SK-MEL-5 (cell line): ENCODE data around the gene IFNA7. TPM values are rescaled to one million over a fixed set of nuclear protein-coding genes. Genes with fewer than 3 reads are reported as not detected.
"Not testable (repeated sequence)": the region's sequence is repeated elsewhere in the genome, so short reads cannot be mapped to it uniquely, and the experiment has no call there.

Experiments
- DNase-seq: peaks from one replicate; pipeline ENCODE4 v3.0.0-alpha.2; 2016; ENCODE audit warnings: low read depth, low spot score
- in situ Hi-C: cut with HindIII; loops from 2 replicates; pipeline ENCODE4 v1.10.0; 2016; ENCODE audit warnings: low sequenced_read_pairs, high pct_unique_total_duplicates, low pct_unique_long_range_greater_than_20kb
- polyA plus RNA-seq, 2 experiments: library from polyadenylated mRNA; depleted of rRNA; stranded (reverse); fragments of >200 nt; gene quantifications; 2 replicates each; pipeline ENCODE4 v1.2.3, GENCODE V29; 2015
- total RNA-seq: library from RNA; depleted of rRNA; stranded (reverse); fragments of >200 nt; shearing (Covaris generic); gene quantifications from 2 replicates; pipeline ENCODE4 v1.2.3, GENCODE V29; 2014; rRNA removed

The IFNA7 gene
- not detected in 2 replicates for total RNA-seq
- polyA plus RNA-seq (2015; cell fraction: cytosol; rRNA removed): not detected in 2 replicates
- not detected in 2 replicates for polyA plus RNA-seq (2015; cell fraction: nucleus; rRNA removed)

DNA sequence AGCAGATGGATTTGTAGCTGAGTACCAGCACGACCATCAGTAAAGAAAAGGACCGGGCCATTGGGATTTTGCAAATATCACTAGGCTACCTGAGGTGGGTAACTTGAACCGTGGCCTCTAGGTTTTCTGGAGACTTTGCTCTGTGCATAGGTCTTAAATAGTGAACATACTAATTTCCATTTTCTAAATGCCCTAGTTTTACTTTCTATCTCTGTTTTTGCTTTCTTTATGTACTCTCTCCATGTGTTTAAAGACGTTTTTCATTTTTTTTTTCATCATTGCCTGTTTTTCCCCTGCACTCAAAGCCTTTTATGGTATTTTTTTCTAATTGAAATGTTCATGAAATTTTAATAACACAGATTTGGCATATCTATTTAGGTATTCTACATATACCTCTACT is at the start of gene IFNA7:
Gene IFNA7, minus strand, starts transcription at position 101 of the 400 bp plus-strand sequence. Its CDS starts 40 bp downstream, at position 61.
- DNase-seq, in situ Hi-C loops: not testable (repeated sequence)

DNA sequence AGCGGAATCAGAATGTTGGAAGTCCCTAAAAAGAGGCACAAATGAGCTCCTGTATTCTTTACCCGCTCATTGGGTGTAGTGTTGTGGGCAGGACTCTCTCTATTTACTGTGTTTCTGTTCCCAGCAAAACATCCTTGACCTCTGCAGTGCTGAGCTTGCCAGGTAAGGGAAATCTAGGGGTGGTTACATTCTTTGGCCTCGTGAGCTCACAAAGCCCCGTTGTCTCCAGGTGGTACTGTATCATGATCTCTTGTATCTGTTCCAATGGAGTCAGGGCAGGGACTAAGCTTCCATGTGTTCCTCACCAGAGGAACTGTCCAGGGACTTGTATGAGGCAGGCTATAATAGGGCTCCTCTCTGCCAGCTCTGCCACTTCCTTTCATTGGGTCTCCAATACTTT is 49.6 kb upstream of the IFNA7 start:
- no peak for DNase-seq
- in situ Hi-C loops: no loop called here

GRCh38 chr9:21251190-21251589 is 49.2 kb upstream of the IFNA7 start:
- in situ Hi-C loops: no loop called here
- no peak for DNase-seq

GRCh38 chr9:21244836-21245235 is 42.8 kb upstream of the IFNA7 start:
- in situ Hi-C loops: no loop called here
- no peak for DNase-seq

DNA sequence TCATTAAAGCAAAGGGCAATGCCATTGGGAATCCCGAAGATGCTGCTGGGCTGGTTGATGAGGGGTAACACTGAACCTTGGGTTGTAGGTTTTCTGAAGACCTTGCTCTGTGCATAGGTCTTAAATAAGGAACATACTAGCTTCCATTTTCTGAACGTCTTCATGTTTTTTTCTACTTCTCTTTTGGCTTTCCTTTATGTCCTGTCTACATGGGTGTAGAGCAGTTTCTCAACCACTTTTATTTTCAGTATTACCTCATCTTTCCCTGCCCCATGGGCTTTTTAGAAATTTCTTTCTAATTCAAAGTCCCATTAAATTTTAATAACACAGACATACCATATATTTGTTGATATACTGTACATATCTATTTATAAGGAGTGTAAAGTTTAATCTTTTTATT is 37.9 kb upstream of the IFNA7 start, which contains the start of gene IFNA14:
Gene IFNA14, minus strand, starts transcription at position 95 of the 400 bp plus-strand sequence. Its CDS starts 70 bp downstream, at position 25.
- no peak for DNase-seq
- in situ Hi-C loops: no loop called here

GRCh38 chr9:21236360-21236714 is 34.3 kb upstream of the IFNA7 start:
- in situ Hi-C loops, DNase-seq: not testable (repeated sequence)

- peak; percentile 64 for DNase-seq
- in situ Hi-C loops: not testable (repeated sequence)
Observed at GRCh38 chr9:21235468-21236359, 33.7 kb upstream of the IFNA7 start.

GRCh38 chr9:21234153-21234687 is 32.2 kb upstream of the IFNA7 start:
- no peak for DNase-seq
- in situ Hi-C loops: no loop called here

GRCh38 chr9:21233258-21233657 is 31.3 kb upstream of the IFNA7 start:
- DNase-seq: no peak
- in situ Hi-C loops: no loop called here

- in situ Hi-C loops: no loop called here
- DNase-seq: no peak
Observed at GRCh38 chr9:21228122-21228521, 26.1 kb upstream of the IFNA7 start, which contains the start of gene IFNA17. IFNA17 (minus strand) TSS chr9:21228222; CDS start chr9:21228173, 49 bp downstream.

- in situ Hi-C loops, DNase-seq: not testable (repeated sequence)
Observed at GRCh38 chr9:21217211-21217610, 15.2 kb upstream of the IFNA7 start, which contains the start of gene IFNA16. IFNA16 (minus strand) TSS chr9:21217311; CDS start chr9:21217305, 6 bp downstream.

DNA sequence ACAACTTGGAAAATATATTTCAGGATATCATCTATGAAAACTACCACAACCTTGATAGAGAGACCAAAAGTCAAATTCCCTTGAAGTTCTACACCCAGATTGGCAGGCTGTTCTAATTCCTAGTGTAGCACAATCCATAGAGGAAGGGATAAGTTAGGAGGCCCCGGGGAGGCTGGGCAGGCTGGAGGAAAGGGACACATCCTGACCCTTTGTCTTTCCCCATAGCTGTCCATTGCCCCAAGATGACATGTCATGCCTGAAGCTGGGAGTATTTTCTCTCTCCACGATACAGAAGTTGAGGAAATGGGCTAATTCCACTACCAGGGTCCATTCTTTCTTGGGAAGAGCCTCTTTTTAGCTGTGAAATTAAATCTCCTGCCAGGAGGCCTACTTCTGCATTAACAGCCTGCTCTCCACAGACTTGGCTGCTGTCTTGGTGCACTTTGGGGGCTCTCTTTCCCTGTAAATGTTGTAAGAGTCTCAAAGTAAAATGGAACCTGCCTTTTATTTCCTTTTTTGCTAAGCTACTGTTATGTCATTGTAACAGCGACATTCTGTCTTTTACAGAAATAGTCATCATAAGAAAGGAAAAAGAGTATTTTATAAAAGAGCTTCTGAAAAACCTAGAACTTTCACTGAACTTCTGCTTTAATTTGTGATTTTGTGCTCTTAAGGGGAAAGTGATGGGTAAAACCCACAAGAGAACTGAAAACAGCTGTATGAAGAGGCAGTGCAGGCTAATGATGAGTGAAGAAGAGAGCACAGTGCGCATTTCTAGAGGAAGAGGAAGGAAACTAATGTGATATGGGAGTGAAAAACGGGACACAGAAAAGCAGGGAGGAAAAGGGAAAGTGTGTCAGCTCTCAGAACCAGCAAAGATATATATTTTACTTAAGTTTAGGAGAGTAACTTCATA is 11.7 kb upstream of the IFNA7 start:
- in situ Hi-C loops: not testable (repeated sequence)
- peak; percentile 29 for DNase-seq

DNA sequence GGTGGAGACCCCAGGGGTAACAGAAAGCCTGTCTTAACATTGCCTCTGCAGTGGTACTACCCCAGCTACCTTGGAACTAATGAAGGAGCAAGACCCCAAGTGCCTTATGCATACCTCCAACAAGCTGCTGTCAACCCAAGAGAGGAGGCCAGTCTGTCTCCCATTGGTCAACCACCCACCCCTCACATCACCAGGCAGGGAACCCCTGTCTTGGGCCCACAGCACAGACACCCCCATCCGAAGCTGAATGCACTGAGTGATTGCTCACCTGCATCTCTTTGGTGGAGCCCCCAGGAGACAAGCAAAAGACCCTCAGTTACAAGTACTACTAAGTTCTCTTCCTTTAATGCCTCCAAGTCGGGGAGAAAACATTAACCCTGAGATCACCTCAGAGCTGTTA is 10.2 kb upstream of the IFNA7 start:
- in situ Hi-C loops: not testable (repeated sequence)

DNA sequence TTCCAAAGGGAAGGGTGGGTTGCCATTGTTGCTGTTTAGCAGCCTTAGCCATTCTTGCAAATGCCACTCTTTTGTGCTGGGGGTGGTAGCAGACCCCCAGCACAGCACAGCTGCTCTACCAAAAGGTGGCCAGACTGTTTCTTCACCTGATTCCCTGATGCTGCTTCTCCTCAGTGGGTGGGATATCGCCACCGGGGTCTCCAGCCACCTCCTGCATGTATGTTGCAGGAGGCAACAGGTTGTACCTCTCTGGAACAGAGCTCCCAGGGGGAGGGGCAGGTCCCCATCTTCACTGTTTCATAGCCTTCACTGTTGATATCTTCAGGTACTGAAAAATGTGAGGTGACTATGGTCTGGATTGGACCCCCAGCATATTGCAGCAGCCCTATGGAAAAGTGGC is 8.8 kb upstream of the IFNA7 start:
- DNase-seq, in situ Hi-C loops: not testable (repeated sequence)

More for the DNA sequence above, 10.2 kb upstream of the IFNA7 start:
- not testable (repeated sequence) for DNase-seq

DNA sequence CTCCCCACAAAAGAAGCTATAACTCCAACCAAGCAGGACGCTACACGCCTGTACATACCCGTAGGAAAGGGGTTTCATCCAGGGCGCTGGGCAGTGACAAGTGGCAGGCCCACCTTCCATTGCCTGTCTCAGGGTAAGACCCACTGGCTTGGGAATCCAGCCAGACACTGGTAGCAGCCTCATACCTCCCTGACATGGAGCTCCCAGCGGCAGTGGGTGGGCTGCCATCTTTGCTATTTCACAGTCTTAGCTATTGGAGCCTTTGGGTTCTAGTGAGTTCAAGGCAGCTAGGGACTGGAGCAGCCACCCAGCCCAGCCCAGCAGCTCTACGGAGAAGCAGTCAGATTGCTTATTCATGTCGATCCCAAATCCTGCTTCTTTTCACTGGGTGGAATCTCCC is 8.3 kb upstream of the IFNA7 start:
- DNase-seq: no peak
- in situ Hi-C loops: no loop called here

GRCh38 chr9:21207043-21207442 is 5.0 kb upstream of the IFNA7 start, which contains the start of gene IFNA10:
IFNA10 (minus strand) TSS chr9:21207143; CDS start chr9:21207097, 46 bp downstream.
- DNase-seq: not testable (repeated sequence)

GRCh38 chr9:21205204-21205603 is 3.2 kb upstream of the IFNA7 start:
- in situ Hi-C loops: no loop called here
- DNase-seq: no peak

More at GRCh38 chr9:21207043-21207442, 5.0 kb upstream of the IFNA7 start, which contains the start of gene IFNA10:
- in situ Hi-C loops: not testable (repeated sequence)
